Activated naive CD8-positive, alpha-beta T cell treated with anti-CD3 and anti-CD28 coated beads for 36 hours (primary cell): ENCODE results near the gene RAX. TPM values are rescaled to one million over a fixed set of nuclear protein-coding genes. Genes with fewer than 3 reads are reported as not detected.
"Not testable (repeated sequence)": the region's sequence is repeated elsewhere in the genome, so short reads cannot be mapped to it uniquely, and the experiment has no call there.

Experiments
- DNase-seq: peaks from one replicate; pipeline ENCODE4 v3.0.0; 2021
- H3K27ac Mint-ChIP-seq: one replicate; pipeline ENCODE4 v1.8.0; 2022; ENCODE audit warnings: mild to moderate bottlenecking, moderate library complexity, mixed read lengths
- H3K27me3 Mint-ChIP-seq: one replicate; pipeline ENCODE4 v1.8.0; 2022; ENCODE audit warnings: mild to moderate bottlenecking, mixed read lengths
- H3K36me3 Mint-ChIP-seq: one replicate; pipeline ENCODE4 v1.8.0; 2021; ENCODE audit warnings: mild to moderate bottlenecking, mixed read lengths
- H3K4me1 Mint-ChIP-seq: one replicate; pipeline ENCODE4 v1.8.0; 2021; ENCODE audit warnings: mixed read lengths
- H3K4me3 Mint-ChIP-seq: one replicate; pipeline ENCODE4 v1.8.0; 2022; ENCODE audit warnings: mild to moderate bottlenecking, moderate library complexity, mixed read lengths
- H3K9me3 Mint-ChIP-seq: one replicate; pipeline ENCODE4 v1.8.0; 2022; ENCODE audit warnings: mixed read lengths
- total RNA-seq, 2 experiments: library from RNA; stranded (reverse); gene quantifications; one replicate each; pipeline ENCODE4 v1.2.3, GENCODE V29; 2021

The RAX gene
- total RNA-seq, 2 experiments from 2014 or later: not detected

- peaks cover 19% of the 10 kb centered on the region for H3K4me1 Mint-ChIP-seq
- H3K4me3 Mint-ChIP-seq: no peak overlapping the region
- peaks cover 96% of the 10 kb centered on the region for H3K27me3 Mint-ChIP-seq
- H3K27ac Mint-ChIP-seq: no peak overlapping the region
- no peak for DNase-seq
- no peaks in the 10 kb centered on the region for H3K36me3 Mint-ChIP-seq
- no peaks in the 10 kb centered on the region for H3K9me3 Mint-ChIP-seq
Measured at GRCh38 chr18:59267503-59268126, 5.6 kb downstream of the RAX start.

- peaks cover 97% of the 10 kb centered on the region for H3K27me3 Mint-ChIP-seq
- no peak overlapping the region for H3K27ac Mint-ChIP-seq
- H3K9me3 Mint-ChIP-seq: no peaks in the 10 kb centered on the region
Measured at GRCh38 chr18:59266886-59267502, 6.3 kb downstream of the RAX start.

DNA sequence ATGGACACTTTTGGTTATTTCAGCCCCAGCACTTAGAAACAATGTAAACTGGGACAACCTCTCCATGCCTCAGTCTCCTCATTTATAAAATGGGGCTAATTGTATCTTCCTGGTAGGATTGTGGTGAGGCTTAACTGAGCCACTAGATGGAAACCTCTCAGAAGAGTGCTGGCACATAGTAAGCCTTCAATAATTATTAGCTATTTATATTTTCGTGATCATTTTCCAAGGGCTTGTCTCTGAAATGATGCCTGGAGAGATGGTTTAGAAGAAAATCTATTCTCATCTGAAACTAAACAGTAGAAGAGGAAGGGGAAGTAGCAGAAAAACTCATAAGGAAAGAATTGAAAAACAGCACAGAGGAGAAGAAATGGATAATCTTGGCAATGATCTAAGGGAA is 6.8 kb downstream of the RAX start:
- H3K36me3 Mint-ChIP-seq: no peaks in the 10 kb centered on the region
- H3K27me3 Mint-ChIP-seq: peaks cover 97% of the 10 kb centered on the region
- peaks cover 16% of the 10 kb centered on the region for H3K4me1 Mint-ChIP-seq
- H3K27ac Mint-ChIP-seq: no peak overlapping the region
- no peak overlapping the region for H3K4me3 Mint-ChIP-seq
- H3K9me3 Mint-ChIP-seq: peaks cover 2% of the 10 kb centered on the region
- no peak for DNase-seq

More at GRCh38 chr18:59266886-59267502, 6.3 kb downstream of the RAX start:
- Mint-ChIP-seq H3K4me3 (no peak overlapping the region), H3K36me3 (no peaks in the 10 kb centered on the region), H3K4me1 (peaks cover 19% of the 10 kb centered on the region)
- no peak for DNase-seq

DNA sequence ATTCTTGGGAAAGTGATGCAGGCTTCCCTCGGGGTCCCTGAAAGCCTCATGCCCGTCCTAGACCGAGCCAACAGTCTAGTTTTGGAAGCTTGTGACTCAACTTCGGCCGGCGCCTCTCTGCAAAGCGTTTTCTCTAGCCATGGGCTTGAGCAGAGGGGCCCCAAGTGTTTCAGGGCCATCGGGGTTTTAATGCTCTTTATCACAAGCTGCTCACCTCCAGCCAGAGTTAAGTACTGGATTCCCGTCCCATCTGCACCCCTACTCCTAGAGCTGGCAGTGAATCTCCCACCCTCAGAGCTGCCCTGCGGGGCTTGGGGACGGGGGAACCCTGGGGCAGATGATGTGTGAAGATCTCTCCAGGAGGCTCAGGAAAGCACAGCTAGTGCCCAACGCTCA is 7.3 kb downstream of the RAX start:
- Mint-ChIP-seq H3K27ac (no peak overlapping the region), H3K4me1 (peaks cover 16% of the 10 kb centered on the region), H3K4me3 (no peak overlapping the region), H3K36me3 (no peaks in the 10 kb centered on the region), H3K27me3 (peaks cover 97% of the 10 kb centered on the region), H3K9me3 (peaks cover 2% of the 10 kb centered on the region)
- no peak for DNase-seq

GRCh38 chr18:59265246-59265973 is 7.8 kb downstream of the RAX start:
- peaks cover 16% of the 10 kb centered on the region for H3K4me1 Mint-ChIP-seq
- H3K27ac Mint-ChIP-seq: no peak overlapping the region
- no peaks in the 10 kb centered on the region for H3K36me3 Mint-ChIP-seq
- peak overlapping the region; percentile 56 for H3K4me3 Mint-ChIP-seq
- peak; percentile 28 for DNase-seq
- H3K27me3 Mint-ChIP-seq: peaks cover 96% of the 10 kb centered on the region
- peaks cover 2% of the 10 kb centered on the region for H3K9me3 Mint-ChIP-seq

DNA sequence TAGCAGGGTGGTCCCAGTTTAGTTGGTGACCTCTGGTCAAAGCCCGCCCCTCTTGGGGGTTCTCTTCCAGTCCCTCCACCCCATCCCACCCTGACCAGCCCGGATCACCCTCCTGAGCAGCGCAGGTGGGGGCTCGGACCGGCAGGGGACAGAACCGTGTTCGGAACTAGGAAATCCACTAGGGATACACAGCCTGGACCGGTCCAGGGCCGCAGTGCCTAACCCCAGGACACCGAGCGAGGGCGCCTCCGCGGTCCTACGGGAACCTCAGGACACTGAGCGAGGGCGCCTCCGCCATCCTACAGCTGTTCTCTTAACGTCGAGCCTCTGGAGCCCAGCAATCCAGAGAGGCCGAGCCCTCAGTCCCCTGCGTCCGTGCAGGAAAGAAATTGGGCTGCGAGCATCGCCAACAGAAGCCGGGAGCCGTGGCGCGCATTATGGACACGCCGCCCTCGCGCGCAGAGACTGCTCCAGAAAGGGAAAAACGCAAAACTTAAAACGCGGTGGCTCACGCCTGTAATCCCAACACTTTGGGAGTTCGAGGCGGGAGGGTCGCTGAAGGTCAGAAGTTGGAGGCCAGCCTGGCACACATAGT is 8.5 kb downstream of the RAX start:
- H3K27ac Mint-ChIP-seq: no peak overlapping the region
- DNase-seq: no peak
- H3K27me3 Mint-ChIP-seq: peaks cover 92% of the 10 kb centered on the region
- peaks cover 2% of the 10 kb centered on the region for H3K9me3 Mint-ChIP-seq
- H3K36me3 Mint-ChIP-seq: no peaks in the 10 kb centered on the region
- peaks cover 15% of the 10 kb centered on the region for H3K4me1 Mint-ChIP-seq
- peak overlapping the region; percentile 56 for H3K4me3 Mint-ChIP-seq

DNA sequence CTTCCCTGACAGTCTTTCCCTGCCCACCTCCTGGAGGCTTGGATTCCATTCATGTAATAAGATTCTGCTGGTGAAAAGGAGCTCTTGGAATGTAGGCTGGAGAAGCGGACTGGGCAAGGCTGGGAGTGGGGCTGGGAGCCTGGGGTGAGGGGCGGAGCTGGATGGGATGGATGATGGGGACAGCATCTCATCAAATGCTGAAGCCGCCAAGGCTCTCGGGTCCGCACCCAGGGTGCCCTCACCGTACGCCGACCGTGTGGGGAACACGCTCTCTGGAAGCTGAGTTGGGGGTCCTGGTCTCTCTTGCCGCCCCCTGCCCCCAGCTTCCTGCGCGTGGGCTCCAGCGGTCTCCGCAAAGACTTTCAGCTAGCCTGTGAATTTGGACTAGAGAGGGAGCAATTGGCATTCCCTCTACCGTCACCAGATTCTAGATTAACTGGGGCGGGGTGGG is 9.1 kb downstream of the RAX start:
- peaks cover 93% of the 10 kb centered on the region for H3K27me3 Mint-ChIP-seq
- peaks cover 11% of the 10 kb centered on the region for H3K4me1 Mint-ChIP-seq
- no peak for DNase-seq
- H3K27ac Mint-ChIP-seq: no peak overlapping the region
- no peaks in the 10 kb centered on the region for H3K36me3 Mint-ChIP-seq
- peaks cover 6% of the 10 kb centered on the region for H3K9me3 Mint-ChIP-seq
- no peak overlapping the region for H3K4me3 Mint-ChIP-seq

DNA sequence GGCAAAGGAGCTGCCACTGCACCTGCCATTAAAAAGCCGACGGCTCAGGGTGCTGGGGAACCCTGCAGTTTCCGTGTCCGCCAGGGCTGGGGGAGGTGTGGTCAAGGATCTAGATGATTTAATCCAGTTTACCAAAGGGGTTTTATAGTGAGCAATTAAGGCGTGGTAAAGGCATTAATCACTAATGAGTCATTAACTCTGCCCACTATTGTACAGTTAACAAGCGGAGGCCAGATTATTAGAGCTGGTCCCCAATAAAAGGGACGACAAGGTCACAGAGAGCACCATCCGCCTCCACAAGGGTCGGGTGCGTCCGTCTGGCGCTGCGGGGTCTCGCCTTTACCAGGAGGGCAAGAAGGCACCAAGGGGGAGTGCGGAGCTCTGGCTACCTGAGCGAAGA is 9.6 kb downstream of the RAX start:
- H3K27ac Mint-ChIP-seq: no peak overlapping the region
- H3K36me3 Mint-ChIP-seq: no peaks in the 10 kb centered on the region
- H3K27me3 Mint-ChIP-seq: peaks cover 93% of the 10 kb centered on the region
- no peak overlapping the region for H3K4me3 Mint-ChIP-seq
- H3K4me1 Mint-ChIP-seq: peaks cover 11% of the 10 kb centered on the region
- DNase-seq: no peak
- peaks cover 6% of the 10 kb centered on the region for H3K9me3 Mint-ChIP-seq

DNA sequence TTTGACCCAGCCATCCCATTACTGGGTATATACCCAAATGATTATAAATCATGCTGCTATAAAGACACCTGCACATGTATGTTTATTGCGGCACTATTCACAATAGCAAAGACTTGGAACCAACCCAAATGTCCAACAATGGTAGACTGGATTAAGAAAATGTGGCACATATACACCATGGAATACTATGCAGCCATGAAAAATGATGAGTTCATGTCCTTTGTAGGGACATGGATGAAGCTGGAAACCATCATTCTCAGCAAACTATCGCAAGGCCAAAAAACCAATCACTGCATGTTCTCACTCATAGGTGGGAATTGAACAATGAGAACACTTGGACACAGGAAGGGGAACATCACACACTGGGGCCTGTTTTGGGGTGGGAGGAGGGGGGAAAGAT is 11.0 kb downstream of the RAX start:
- peaks cover 87% of the 10 kb centered on the region for H3K27me3 Mint-ChIP-seq
- not testable (repeated sequence) for H3K27ac Mint-ChIP-seq, H3K4me1 Mint-ChIP-seq, H3K9me3 Mint-ChIP-seq, DNase-seq, H3K4me3 Mint-ChIP-seq, H3K36me3 Mint-ChIP-seq

DNA sequence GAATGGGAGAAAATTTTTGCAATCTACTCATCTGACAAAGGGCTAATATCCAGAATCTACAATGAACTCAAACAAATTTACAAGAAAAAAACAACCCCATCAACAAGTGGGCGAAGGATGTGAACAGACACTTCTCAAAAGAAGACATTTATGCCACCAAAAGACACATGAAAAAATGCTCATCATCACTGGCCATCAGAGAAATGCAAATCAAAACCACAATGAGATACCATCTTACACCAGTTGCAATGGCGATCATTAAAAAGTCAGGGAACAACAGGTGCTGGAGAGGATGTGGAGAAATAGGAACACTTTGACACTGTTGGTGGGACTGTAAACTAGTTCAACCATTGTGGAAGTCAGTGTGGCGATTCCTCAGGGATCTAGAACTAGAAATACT is 11.4 kb downstream of the RAX start:
- DNase-seq, H3K4me3 Mint-ChIP-seq, H3K36me3 Mint-ChIP-seq, H3K9me3 Mint-ChIP-seq, H3K27ac Mint-ChIP-seq, H3K4me1 Mint-ChIP-seq: not testable (repeated sequence)
- H3K27me3 Mint-ChIP-seq: peaks cover 83% of the 10 kb centered on the region

DNA sequence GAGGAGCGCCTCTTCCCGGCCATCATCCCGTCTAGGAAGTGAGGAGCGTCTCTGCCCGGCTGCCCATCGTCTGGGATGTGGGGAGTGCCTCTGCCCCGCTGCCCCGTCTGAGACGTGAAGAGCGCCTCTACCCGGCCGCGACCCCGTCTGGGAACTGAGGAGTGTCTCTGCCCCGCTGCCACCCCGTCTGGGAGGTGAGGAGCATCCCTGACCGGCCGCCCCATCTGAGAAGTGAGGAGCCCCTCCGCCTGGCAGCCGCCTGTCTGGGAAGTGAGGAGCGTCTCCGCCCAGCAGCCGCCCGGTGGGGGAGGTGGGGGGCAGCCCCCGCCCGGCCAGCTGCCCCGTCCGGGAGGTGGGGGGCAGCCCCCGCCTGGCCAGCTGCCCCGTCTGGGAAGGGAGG is 17.8 kb downstream of the RAX start:
- peaks cover 39% of the 10 kb centered on the region for H3K27me3 Mint-ChIP-seq
- not testable (repeated sequence) for H3K4me1 Mint-ChIP-seq, H3K9me3 Mint-ChIP-seq, DNase-seq, H3K36me3 Mint-ChIP-seq, H3K4me3 Mint-ChIP-seq, H3K27ac Mint-ChIP-seq

DNA sequence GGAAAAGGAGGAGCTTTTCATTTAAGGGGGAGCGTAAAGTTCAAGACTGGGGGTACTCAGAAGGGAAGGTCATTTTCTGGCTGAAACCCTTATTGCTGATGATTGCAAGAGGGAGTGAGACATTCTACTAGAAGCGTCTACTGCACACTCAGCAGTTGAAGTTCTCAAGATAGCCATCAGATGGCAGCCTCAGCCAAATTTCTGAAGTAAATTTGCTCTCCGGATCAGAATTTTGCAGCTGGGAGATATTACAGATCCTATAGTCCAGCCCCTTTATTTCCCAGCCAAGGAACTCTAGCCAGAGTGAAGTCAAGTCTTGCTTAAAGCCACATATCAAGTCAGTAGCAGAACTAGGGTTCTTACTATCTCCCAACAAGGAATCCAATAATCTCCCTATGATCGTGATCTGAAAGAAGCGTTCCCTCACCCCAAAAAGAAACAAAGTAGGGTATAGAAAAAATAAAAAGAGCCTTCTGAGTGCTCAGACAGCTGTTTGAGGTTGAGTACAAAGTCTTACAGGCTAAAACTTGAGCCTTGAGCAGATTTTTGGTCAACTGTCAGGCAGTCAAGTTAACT is 24.0 kb downstream of the RAX start:
- peak; percentile 17 for DNase-seq
- Mint-ChIP-seq H3K36me3 (no peaks in the 10 kb centered on the region), H3K27ac (no peak overlapping the region), H3K4me3 (no peak overlapping the region), H3K9me3 (no peaks in the 10 kb centered on the region), H3K4me1 (no peaks in the 10 kb centered on the region), H3K27me3 (peaks cover 60% of the 10 kb centered on the region)

GRCh38 chr18:59246796-59247195 is 26.5 kb downstream of the RAX start:
- Mint-ChIP-seq H3K27ac (no peak overlapping the region), H3K4me3 (no peak overlapping the region), H3K4me1 (no peaks in the 10 kb centered on the region), H3K9me3 (no peaks in the 10 kb centered on the region), H3K36me3 (no peaks in the 10 kb centered on the region), H3K27me3 (peaks cover 54% of the 10 kb centered on the region)
- DNase-seq: no peak

DNA sequence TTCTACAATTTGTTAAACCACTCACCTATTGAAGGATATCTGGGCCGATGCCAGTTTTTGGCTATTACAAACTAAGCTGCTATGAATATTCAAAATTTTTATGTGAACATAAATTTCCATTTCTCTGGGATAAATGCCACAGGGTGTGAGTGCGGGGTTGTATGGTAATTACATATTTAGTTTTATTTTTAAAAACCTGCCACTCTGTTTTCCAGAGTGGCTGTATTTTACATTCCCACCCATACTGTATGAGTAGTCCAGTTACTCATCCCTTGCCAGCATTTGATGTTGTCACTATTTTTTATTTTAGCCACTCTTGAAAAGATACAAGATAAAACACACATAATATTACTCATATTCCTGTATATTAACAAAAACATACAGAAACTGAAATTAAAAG is 30.3 kb downstream of the RAX start:
- Mint-ChIP-seq H3K27ac (no peak overlapping the region), H3K4me3 (no peak overlapping the region), H3K27me3 (peaks cover 59% of the 10 kb centered on the region), H3K36me3 (no peaks in the 10 kb centered on the region), H3K9me3 (peaks cover 1% of the 10 kb centered on the region), H3K4me1 (no peaks in the 10 kb centered on the region)
- no peak for DNase-seq

- no peak for DNase-seq
- Mint-ChIP-seq H3K27me3 (peaks cover 49% of the 10 kb centered on the region), H3K27ac (no peak overlapping the region), H3K36me3 (no peaks in the 10 kb centered on the region), H3K4me1 (no peaks in the 10 kb centered on the region), H3K4me3 (no peak overlapping the region), H3K9me3 (peaks cover 3% of the 10 kb centered on the region)
Measured at GRCh38 chr18:59239642-59240041, 33.6 kb downstream of the RAX start.
